ENCODE results near the gene RBP2. TPM values are rescaled to one million over a fixed set of nuclear protein-coding genes. Genes with fewer than 3 reads are reported as not detected.

Gene RBP2
- total and polyA plus RNA-seq, 2 of the 8 experiments (the other 6 are each of a cell fraction or from before 2014, with no cell fraction given), result not detected

GRCh38 chr3:139491027-139491700, 14.8 kb upstream of the RBP2 start:
- Histone ChIP-seq H2BK20ac (ENCODE audit: low read length) (0 out of 2 replicates have a peak overlapping the region, but pooled peaks have one; percentile 49), H3K56ac (replicated peaks; ENCODE audit: insufficient read length, low read depth, low read length) (no peak overlapping the region), H3K27me3 (replicated peaks in 1 of 4; ENCODE audit: control insufficient read depth in 3 of 4, extremely low read depth in 1 of 4, insufficient read depth in 3 of 4, low read length in 3 of 4) (no peaks in the 10 kb centered on the region), H2AK5ac (ENCODE audit: low read depth, low read length) (no peak overlapping the region), H3K79me2 (ENCODE audit: control insufficient read depth in 1 of 2, insufficient read depth in 2 of 2, low read length in 2 of 2) (no peaks in the 10 kb centered on the region), H4K8ac (ENCODE audit: extremely low read depth, insufficient read depth, low read length) (no peak overlapping the region), H3K4me3 (ENCODE audit: extremely low read depth in 1 of 4, insufficient read depth in 2 of 4, low read depth in 3 of 4, low read length in 4 of 4) (no peak overlapping the region), H3K18ac (ENCODE audit: extremely low read depth, low read length) (no peak overlapping the region), H2BK5ac (ENCODE audit: low read depth, low read length) (no peak overlapping the region), H4K20me1 (replicated peaks in 1 of 2; ENCODE audit: control insufficient read depth in 1 of 2, insufficient read depth in 2 of 2, low read length in 2 of 2) (no peaks in the 10 kb centered on the region), H3K4me1 (replicated peaks in 1 of 4; ENCODE audit: control insufficient read depth in 3 of 4, insufficient read depth in 4 of 4, low read length in 3 of 4) (peaks cover 0 to 13% (median 8%) of the 10 kb centered on the region in 4 experiments; a peak in 5 of 7 replicates), H3K9ac (replicated peaks in 1 of 4; ENCODE audit: extremely low read depth in 1 of 4, low read depth in 3 of 4, low read length in 3 of 4) (no peak overlapping the region), H3K4me2 (ENCODE audit: insufficient read depth in 1 of 2, low read depth in 2 of 2, low read length in 2 of 2) (peak overlapping the region in 1 of 2 experiments; percentile 20; a peak in 1 of 4 replicates), H2BK12ac (ENCODE audit: low read depth, low read length) (peak overlapping the region; percentile 22; the same call in 1 of the 2 replicates), H2BK120ac (replicated peaks; ENCODE audit: low read depth, low read length) (no peak overlapping the region), H3K14ac (ENCODE audit: insufficient read length) (no peak overlapping the region), H4K91ac (replicated peaks; ENCODE audit: insufficient read length, low read length) (no peak overlapping the region), H2AFZ (ENCODE audit: low read length) (no peak overlapping the region), H3K23ac (ENCODE audit: insufficient read length) (no peak overlapping the region), H3K79me1 (ENCODE audit: low read depth, low read length) (no peaks in the 10 kb centered on the region), H4K5ac (ENCODE audit: insufficient read length, low read depth, low read length) (no peak overlapping the region), H2BK15ac (ENCODE audit: low read length) (no peak overlapping the region), H3K23me2 (ENCODE audit: low read depth, low read length) (no peaks in the 10 kb centered on the region), H3K9me3 (ENCODE audit: insufficient read depth in 2 of 2, low read depth in 1 of 2, low read length in 1 of 2) (peaks cover 0 to 13% of the 10 kb centered on the region in 2 experiments; a peak in 3 of 4 replicates), H3K36me3 (ENCODE audit: control insufficient read depth in 2 of 4, insufficient read depth in 4 of 4, low read length in 3 of 4) (no peaks in the 10 kb centered on the region), H3K4ac (replicated peaks; ENCODE audit: insufficient read length, low read depth, low read length) (no peak overlapping the region), H3K27ac (ENCODE audit: low read depth, low read length) (no peak overlapping the region)
- POLR2A ChIA-PET (ENCODE audit: partially characterized antibody), result interaction anchor here (1.1 to 2.3 kb wide), 3 partner anchors 8 to 15 kb away, joined by 3 to 10 read pairs (median 4); no protein-coding TSS in a partner anchor
- DNase-seq (ENCODE audit: low read depth in 1 of 2, low spot score in 2 of 2) (peak in 1 of 2 experiments; percentile 30), FAIRE-seq (no peak)
- CTCF ChIA-PET (ENCODE audit: partially characterized antibody), result interaction anchor here (0.8 to 1.7 kb wide), 5 partner anchors 10 to 108 kb away, joined by 3 to 5 read pairs (median 4); partner anchors contain the start of gene RBP2
- TF ChIP-seq KDM1A (IDR thresholded peaks at IDR 0.05; ENCODE audit: borderline replicate concordance, low read length) (no peak), TCF12 (IDR thresholded peaks at IDR 0.05; ENCODE audit: low read depth, low read length) (0 out of 2 replicates have a peak, but pooled peaks have one; percentile 4)
- WGBS, 2 experiments (ENCODE audit: extremely low coverage in 1 of 2, insufficient coverage in 1 of 2, insufficient read length in 1 of 2, insufficient replicate concordance in 2 of 2, low coverage in 1 of 2, low lambda C conversion rate in 2 of 2, missing lambda C conversion rate in 1 of 2), result 84% methylated on average over 1 of the region's 1 CpG; no CpG with 5 or more reads in 1 of the 2 experiments
